Fibroblast of the aortic adventitia (primary cell): ENCODE results near the gene ARHGEF10L. TPM values are rescaled to one million over a fixed set of nuclear protein-coding genes. Genes with fewer than 3 reads are reported as not detected.

Experiments
- DNase-seq: peaks from one replicate; pipeline ENCODE4 v3.0.0-alpha.2; 2010; ENCODE audit warnings: low read depth
- H3K4me3 ChIP-seq: 2 replicates; pipeline ENCODE4 v1.5.1; 2011; ENCODE audit warnings: low read depth, mild to moderate bottlenecking, control low read depth, low read length, moderate library complexity
- total RNA-seq: library from RNA; depleted of rRNA; stranded (reverse); fragments of >200 nt; gene quantifications from 2 replicates; pipeline ENCODE4 v1.2.3, GENCODE V29; 2012; ENCODE audit warnings: low replicate concordance
- TF ChIP-seq, protein P1 (sequence below): IDR thresholded peaks from 2 replicates; pipeline ENCODE4 v1.5.1; 2011; ENCODE audit warnings: mild to moderate bottlenecking, low read length, control low read depth, inconsistent platforms; ENCODE audit not compliant: insufficient read depth

The ARHGEF10L gene
- total RNA-seq, 1 donor = 23.9 TPM

DNA sequence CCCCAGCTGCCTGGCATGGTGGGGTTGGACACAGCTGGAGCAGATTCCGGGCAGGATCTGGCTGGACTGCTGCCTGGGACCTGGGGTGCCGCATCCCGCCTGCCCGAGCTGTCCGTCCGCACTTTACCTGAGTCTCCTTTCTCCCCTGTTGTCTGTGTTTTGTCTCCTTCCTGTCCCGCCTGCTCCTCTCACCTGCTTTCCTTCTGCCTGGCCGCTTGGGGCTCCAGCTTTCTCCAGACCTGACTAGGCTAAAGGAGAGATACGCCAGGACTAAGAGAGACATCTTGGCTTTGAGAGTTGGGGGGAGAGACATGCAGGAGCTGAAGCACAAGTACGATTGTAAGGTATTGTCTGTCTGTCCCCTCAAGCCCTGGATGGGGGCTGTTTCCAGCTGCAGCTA lies 73.3 kb downstream of the ARHGEF10L start:
- TF ChIP-seq, protein P1, sequence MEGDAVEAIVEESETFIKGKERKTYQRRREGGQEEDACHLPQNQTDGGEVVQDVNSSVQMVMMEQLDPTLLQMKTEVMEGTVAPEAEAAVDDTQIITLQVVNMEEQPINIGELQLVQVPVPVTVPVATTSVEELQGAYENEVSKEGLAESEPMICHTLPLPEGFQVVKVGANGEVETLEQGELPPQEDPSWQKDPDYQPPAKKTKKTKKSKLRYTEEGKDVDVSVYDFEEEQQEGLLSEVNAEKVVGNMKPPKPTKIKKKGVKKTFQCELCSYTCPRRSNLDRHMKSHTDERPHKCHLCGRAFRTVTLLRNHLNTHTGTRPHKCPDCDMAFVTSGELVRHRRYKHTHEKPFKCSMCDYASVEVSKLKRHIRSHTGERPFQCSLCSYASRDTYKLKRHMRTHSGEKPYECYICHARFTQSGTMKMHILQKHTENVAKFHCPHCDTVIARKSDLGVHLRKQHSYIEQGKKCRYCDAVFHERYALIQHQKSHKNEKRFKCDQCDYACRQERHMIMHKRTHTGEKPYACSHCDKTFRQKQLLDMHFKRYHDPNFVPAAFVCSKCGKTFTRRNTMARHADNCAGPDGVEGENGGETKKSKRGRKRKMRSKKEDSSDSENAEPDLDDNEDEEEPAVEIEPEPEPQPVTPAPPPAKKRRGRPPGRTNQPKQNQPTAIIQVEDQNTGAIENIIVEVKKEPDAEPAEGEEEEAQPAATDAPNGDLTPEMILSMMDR = no peak
- no peak for DNase-seq
- H3K4me3 ChIP-seq = no peak overlapping the region

DNA sequence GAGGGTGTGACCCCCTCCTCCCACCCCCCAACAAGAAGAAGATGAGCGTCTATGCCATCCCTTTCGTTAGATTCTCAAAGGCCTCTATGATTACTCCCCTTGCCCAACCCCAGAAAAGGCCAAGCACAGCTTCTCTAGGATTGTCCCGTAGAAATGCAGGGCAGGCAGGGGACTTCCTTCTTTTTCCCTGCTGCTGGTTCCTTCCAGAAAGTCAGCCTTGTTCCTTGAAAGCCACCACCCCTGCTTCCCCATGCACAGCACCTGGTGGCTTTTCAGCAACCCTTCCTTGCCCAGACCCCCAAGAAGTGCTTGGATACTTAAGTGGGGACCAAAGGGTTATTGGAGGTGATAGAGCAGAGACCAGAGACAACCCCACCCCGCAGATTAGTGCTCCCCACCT lies 75.1 kb downstream of the ARHGEF10L start:
- no peak overlapping the region for H3K4me3 ChIP-seq
- TF ChIP-seq, protein P1 = no peak
- no peak for DNase-seq

DNA sequence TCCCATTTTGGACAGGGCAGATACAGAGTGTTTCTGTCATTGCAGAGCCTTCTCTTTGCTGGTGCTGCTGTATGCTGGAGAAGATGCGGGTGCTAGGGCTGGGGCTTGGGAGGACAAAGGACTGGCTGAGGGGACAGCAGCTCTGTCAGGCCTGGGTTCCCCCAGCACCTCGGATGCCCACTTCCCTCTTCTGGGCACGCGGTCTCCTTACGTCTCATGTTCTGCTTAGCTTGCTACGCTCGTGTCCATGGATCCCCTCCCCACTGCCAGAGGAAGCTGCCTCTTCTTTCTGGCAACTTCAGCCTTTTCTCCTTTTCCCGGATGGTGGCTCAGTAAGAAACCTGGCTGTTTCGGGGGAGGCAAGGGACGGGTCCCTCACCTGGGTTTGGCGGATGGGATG lies 75.7 kb downstream of the ARHGEF10L start:
- no peak overlapping the region for H3K4me3 ChIP-seq
- DNase-seq = no peak
- TF ChIP-seq, protein P1 = no peak

DNA sequence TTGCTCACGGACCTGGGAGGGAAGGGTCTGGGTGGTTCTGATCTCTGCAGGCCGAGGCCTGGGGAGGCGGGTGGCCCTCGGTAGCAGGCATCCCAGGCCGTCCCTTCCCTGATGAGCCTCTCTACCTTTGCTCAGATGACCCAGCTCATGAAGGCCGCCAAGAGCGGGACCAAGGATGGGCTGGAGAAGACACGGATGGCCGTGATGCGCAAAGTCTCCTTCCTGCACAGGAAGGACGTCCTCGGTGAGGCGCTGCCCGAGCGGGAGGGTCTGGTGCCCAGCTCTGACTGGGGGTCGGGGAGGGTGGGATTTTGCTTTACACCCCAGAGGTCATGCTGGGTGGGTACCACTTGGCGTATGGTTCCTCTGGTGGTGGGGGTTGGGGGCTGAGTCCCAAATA lies 76.5 kb downstream of the ARHGEF10L start:
- TF ChIP-seq, protein P1 = no peak
- DNase-seq = no peak
- no peak overlapping the region for H3K4me3 ChIP-seq

DNA sequence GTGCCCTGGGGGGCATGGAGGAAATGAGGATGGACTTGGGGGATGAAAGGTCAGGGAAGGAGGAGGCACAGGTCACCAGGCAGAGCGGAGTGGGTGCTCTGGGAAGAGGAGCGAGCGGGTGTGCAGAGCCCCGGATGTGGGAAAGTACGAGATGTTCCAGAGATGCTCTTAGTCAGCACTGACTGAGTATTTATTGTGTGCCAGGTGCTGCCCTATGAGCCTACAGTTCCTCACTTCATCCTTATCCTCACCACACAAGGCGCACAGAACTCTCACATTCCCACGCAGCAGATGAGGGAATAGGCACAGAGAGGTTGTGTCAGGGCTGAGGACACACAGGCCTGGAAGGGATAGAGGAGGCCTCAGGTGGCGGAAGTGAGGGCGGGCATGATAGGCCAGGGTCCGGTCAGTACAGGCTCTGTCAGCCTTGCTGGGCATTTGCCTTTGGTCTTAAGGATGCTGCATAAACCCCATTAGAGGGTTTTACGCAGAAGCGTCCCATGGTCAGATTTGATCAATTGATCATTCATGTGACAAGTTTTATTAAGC lies 77.3 kb downstream of the ARHGEF10L start:
- TF ChIP-seq, protein P1 = no peak
- no peak overlapping the region for H3K4me3 ChIP-seq
- no peak for DNase-seq

DNA sequence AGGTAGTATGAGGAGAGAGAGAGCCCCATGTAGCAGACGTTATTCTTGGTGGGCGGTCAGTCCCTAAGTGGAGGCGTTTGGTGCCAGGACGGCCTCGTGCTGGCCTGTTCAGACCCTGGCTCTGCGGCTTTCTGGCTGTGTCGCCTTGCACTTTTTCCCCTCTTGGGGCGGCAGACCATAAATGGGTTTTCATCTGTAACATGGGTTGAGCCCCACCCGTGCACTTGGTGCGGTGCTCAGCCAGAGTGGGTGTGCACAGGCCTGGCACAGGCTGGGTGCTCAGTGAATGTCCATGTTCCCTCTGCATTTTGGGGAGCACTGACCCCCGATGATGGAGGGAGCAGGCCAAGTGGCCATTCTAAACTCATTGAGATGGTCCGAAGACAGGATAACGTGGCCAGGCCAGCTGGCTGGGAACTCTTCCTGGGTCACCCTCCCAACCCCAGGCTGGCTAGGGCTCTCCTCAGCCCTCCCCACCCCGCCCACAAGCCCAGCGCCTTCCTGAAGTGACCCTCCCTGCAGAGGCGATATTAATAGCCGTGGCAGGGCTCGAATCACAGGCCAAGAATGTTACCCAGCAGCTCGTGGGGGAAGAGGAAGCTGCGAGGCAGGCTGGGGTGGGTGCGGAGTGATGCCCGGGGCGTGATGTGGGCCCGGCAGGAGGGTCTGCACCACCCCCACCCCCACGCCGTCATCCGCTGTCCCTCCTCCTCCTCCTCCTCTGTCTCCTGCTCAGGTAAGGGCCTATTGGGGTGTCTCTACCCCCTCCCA lies 78.5 kb downstream of the ARHGEF10L start:
- TF ChIP-seq, protein P1 = peak; percentile 12
- peak; percentile 41 for DNase-seq
- H3K4me3 ChIP-seq = peak overlapping the region; percentile 5
